ENCODE data around the gene C1QTNF3. TPM values are rescaled to one million over a fixed set of nuclear protein-coding genes. Genes with fewer than 3 reads are reported as not detected.

The C1QTNF3 gene
- total and polyA plus RNA-seq, 2 donors (not counting 1 experiment from before 2014, with no cell fraction given) = 6.6 to 11.9 TPM

DNA sequence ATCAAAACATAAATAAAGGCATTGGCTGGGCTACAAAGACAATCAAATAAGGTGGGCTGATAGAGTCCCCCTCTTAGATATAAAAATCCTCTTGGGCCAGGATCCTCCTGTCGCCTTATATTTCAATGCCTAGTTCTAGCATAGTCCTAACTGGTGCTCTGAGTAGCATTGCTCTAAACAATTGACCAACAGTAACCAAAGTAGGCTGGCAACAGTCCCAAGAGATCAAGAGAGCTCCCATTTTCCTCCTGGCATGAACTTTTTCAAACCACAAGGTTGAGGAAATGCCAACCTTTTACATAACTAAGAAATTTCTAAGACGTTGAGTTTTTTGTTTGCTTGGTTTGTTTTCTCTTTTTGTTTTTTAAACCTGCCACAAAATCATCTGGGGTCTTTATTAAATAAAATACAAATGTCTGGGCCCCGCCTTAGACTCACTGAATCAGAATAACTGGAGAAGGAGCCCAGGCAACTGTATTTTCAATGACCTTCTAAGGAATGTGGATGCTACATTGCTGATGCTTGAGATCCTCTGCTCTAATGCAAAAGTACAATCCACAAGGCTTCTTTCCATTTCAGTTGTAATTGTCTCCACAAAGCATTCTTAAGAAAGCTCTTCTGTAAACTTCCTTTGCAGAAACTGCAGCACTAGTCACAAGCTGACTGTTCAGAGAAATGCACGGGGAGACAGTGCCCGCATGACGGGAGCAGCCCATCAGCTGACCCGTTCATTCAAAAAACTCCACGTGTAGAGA lies 61.4 kb downstream of the C1QTNF3 start:
- TF ChIP-seq, protein P1, sequence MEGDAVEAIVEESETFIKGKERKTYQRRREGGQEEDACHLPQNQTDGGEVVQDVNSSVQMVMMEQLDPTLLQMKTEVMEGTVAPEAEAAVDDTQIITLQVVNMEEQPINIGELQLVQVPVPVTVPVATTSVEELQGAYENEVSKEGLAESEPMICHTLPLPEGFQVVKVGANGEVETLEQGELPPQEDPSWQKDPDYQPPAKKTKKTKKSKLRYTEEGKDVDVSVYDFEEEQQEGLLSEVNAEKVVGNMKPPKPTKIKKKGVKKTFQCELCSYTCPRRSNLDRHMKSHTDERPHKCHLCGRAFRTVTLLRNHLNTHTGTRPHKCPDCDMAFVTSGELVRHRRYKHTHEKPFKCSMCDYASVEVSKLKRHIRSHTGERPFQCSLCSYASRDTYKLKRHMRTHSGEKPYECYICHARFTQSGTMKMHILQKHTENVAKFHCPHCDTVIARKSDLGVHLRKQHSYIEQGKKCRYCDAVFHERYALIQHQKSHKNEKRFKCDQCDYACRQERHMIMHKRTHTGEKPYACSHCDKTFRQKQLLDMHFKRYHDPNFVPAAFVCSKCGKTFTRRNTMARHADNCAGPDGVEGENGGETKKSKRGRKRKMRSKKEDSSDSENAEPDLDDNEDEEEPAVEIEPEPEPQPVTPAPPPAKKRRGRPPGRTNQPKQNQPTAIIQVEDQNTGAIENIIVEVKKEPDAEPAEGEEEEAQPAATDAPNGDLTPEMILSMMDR (IDR thresholded peaks at IDR 0.05) = no peak
- TF ChIP-seq EZH2 (IDR thresholded peaks at IDR 0.05; ENCODE audit: borderline replicate concordance, insufficient read depth, low read depth, low read length, poor library complexity, severe bottlenecking) = no peak
- intact Hi-C loops (cut with micrococcal nuclease) = no loop called here
- WGBS (ENCODE audit: insufficient coverage) = 94% methylated on average over 3 of the region's 8 CpGs
- Mint-ChIP-seq H3K27me3 (peaks cover 4% of the 10 kb centered on the region), H3K4me3 (no peak overlapping the region), H3K4me1 (no peaks in the 10 kb centered on the region), H3K27ac (no peak overlapping the region), H3K9me3 (ENCODE audit: insufficient read depth) (no peaks in the 10 kb centered on the region)
- ATAC-seq (ENCODE audit: low read depth) (no peak), DNase-seq (no peak)
- no peak overlapping the region for H2AFZ ChIP-seq (ENCODE audit: insufficient read depth, low read depth, low read length, poor library complexity, severe bottlenecking)
- no peak overlapping the region for H3K4me3 ChIP-seq (ENCODE audit: control extremely low read depth in 1 of 5, extremely low read depth in 1 of 5, insufficient read depth in 1 of 5, low read depth in 2 of 5, low read length in 4 of 5)
- H3K4me1 ChIP-seq (ENCODE audit: control insufficient read depth in 2 of 2, insufficient read depth in 2 of 2, low read length in 2 of 2) = no peaks in the 10 kb centered on the region
- H3K27me3 ChIP-seq (replicated peaks in 1 of 4; ENCODE audit: control extremely low read depth in 1 of 4, control insufficient read depth in 3 of 4, insufficient read depth in 4 of 4, low read length in 3 of 4) = no peaks in the 10 kb centered on the region
- CTCF ChIA-PET = interaction anchor here (0.6 to 1.3 kb wide), 2 partner anchors 12 to 14 kb away, joined by 3 to 5 read pairs; no protein-coding TSS in a partner anchor
- H3K79me2 ChIP-seq (ENCODE audit: control insufficient read depth, insufficient read depth, low read length) = no peaks in the 10 kb centered on the region
- POLR2A ChIA-PET = no interaction called here
- no peaks in the 10 kb centered on the region for H3K36me3 ChIP-seq (replicated peaks in 1 of 2; ENCODE audit: control extremely low read depth in 1 of 2, control insufficient read depth in 1 of 2, extremely low read depth in 1 of 2, insufficient read depth in 2 of 2, low read length in 1 of 2)
- H4K20me1 ChIP-seq (ENCODE audit: control insufficient read depth, insufficient read depth, low read length, poor library complexity, severe bottlenecking) = no peaks in the 10 kb centered on the region
- H3K4me2 ChIP-seq (replicated peaks; ENCODE audit: low read depth, low read length, poor library complexity, severe bottlenecking) = no peak overlapping the region
- no peak overlapping the region for H3K9ac ChIP-seq (ENCODE audit: low read length)
- no peak overlapping the region for H3K27ac ChIP-seq (ENCODE audit: low read length in 2 of 2)
- no peaks in the 10 kb centered on the region for H3K9me3 ChIP-seq (ENCODE audit: control extremely low read depth in 1 of 3, control insufficient read depth in 2 of 3, insufficient read depth in 1 of 3, low read length in 2 of 3)

DNA sequence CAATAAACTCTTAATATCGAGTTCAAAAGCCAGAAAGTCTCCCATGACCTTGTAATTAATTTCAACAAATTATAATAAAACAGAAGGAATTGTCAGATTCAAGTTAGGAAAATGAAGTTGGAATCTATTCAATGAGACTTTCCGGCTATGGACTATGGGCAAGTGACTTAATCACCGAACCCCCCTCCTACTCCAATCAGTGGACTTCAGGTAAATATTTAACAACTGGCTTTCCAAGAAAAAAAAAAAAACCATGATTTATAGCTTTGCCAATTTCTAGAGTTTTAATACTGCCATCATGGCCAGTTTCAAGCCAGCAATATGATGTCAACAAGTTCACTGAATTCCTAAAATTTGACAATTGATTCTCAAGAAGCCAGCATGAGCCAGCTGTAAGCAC lies 63.0 kb downstream of the C1QTNF3 start:
- H3K27me3 ChIP-seq (replicated peaks in 1 of 4; ENCODE audit: control extremely low read depth in 1 of 4, control insufficient read depth in 3 of 4, insufficient read depth in 4 of 4, low read length in 3 of 4) = no peaks in the 10 kb centered on the region
- ChIA-PET CTCF (no interaction called here), POLR2A (no interaction called here)
- H3K27ac ChIP-seq (ENCODE audit: low read length in 2 of 2) = no peak overlapping the region
- H3K36me3 ChIP-seq (replicated peaks in 1 of 2; ENCODE audit: control extremely low read depth in 1 of 2, control insufficient read depth in 1 of 2, extremely low read depth in 1 of 2, insufficient read depth in 2 of 2, low read length in 1 of 2) = no peaks in the 10 kb centered on the region
- no peak overlapping the region for H3K4me3 ChIP-seq (ENCODE audit: control extremely low read depth in 1 of 5, extremely low read depth in 1 of 5, insufficient read depth in 1 of 5, low read depth in 2 of 5, low read length in 4 of 5)
- no peak overlapping the region for H3K4me2 ChIP-seq (replicated peaks; ENCODE audit: low read depth, low read length, poor library complexity, severe bottlenecking)
- no peak for DNase-seq
- no peak overlapping the region for H3K9ac ChIP-seq (ENCODE audit: low read length)
- no peaks in the 10 kb centered on the region for H3K4me1 ChIP-seq (ENCODE audit: control insufficient read depth in 2 of 2, insufficient read depth in 2 of 2, low read length in 2 of 2)
- no peaks in the 10 kb centered on the region for H4K20me1 ChIP-seq (ENCODE audit: control insufficient read depth, insufficient read depth, low read length, poor library complexity, severe bottlenecking)
- Mint-ChIP-seq H3K27me3 (peaks cover 9% of the 10 kb centered on the region), H3K4me3 (no peak overlapping the region), H3K27ac (no peak overlapping the region), H3K4me1 (no peaks in the 10 kb centered on the region), H3K9me3 (ENCODE audit: insufficient read depth) (no peaks in the 10 kb centered on the region)
- intact Hi-C loops (cut with micrococcal nuclease) = no loop called here
- H3K79me2 ChIP-seq (ENCODE audit: control insufficient read depth, insufficient read depth, low read length) = no peaks in the 10 kb centered on the region
- no peak overlapping the region for H2AFZ ChIP-seq (ENCODE audit: insufficient read depth, low read depth, low read length, poor library complexity, severe bottlenecking)
- H3K9me3 ChIP-seq (ENCODE audit: control extremely low read depth in 1 of 3, control insufficient read depth in 2 of 3, insufficient read depth in 1 of 3, low read length in 2 of 3) = no peaks in the 10 kb centered on the region
- TF ChIP-seq, protein P1 (IDR thresholded peaks at IDR 0.05) = no peak
- no peak for TF ChIP-seq EZH2 (IDR thresholded peaks at IDR 0.05; ENCODE audit: borderline replicate concordance, insufficient read depth, low read depth, low read length, poor library complexity, severe bottlenecking)
- no peak for ATAC-seq (ENCODE audit: low read depth)
- 100% methylated on average over 1 of the region's 3 CpGs for WGBS (ENCODE audit: insufficient coverage)
